Embryonic facial prominence (tissue), 1 donor: Measurements from ENCODE around the gene BIRC6.

Experiments used
- DNase-seq: peaks from one replicate; pipeline ENCODE4 v3.0.0-alpha.2; 2016; ENCODE audit errors: extremely low spot score

The BIRC6 gene

GRCh38 chr2:32372519-32373182 is 15.8 kb downstream of the BIRC6 start:
- no peak for DNase-seq

- DNase-seq: no peak
Observed at GRCh38 chr2:32375228-32375892, 18.5 kb downstream of the BIRC6 start.

- DNase-seq: no peak
Observed at GRCh38 chr2:32376756-32377155, 19.9 kb downstream of the BIRC6 start.

GRCh38 chr2:32377928-32378327 is 21.1 kb downstream of the BIRC6 start:
- no peak for DNase-seq

GRCh38 chr2:32379352-32379751 is 22.5 kb downstream of the BIRC6 start:
- DNase-seq: no peak

- no peak for DNase-seq
Observed at GRCh38 chr2:32383858-32384257, 27.0 kb downstream of the BIRC6 start.

- DNase-seq: no peak
Observed at GRCh38 chr2:32384529-32384928, 27.7 kb downstream of the BIRC6 start.

GRCh38 chr2:32386739-32387138 is 29.9 kb downstream of the BIRC6 start:
- DNase-seq: no peak

- no peak for DNase-seq
Observed at GRCh38 chr2:32399221-32399620, 42.4 kb downstream of the BIRC6 start.

GRCh38 chr2:32402091-32402490 is 45.3 kb downstream of the BIRC6 start:
- no peak for DNase-seq

GRCh38 chr2:32403782-32404181 is 47.0 kb downstream of the BIRC6 start:
- no peak for DNase-seq

GRCh38 chr2:32404691-32405090 is 47.9 kb downstream of the BIRC6 start:
- no peak for DNase-seq

- DNase-seq: no peak
Observed at GRCh38 chr2:32416519-32416918, 59.7 kb downstream of the BIRC6 start.

- DNase-seq: no peak
Observed at GRCh38 chr2:32417659-32418058, 60.8 kb downstream of the BIRC6 start.

GRCh38 chr2:32418778-32419177 is 62.0 kb downstream of the BIRC6 start:
- DNase-seq: no peak

GRCh38 chr2:32422133-32422532 is 65.3 kb downstream of the BIRC6 start:
- DNase-seq: no peak

- no peak for DNase-seq
Observed at GRCh38 chr2:32423536-32423935, 66.7 kb downstream of the BIRC6 start.

- no peak for DNase-seq
Observed at GRCh38 chr2:32424739-32425138, 67.9 kb downstream of the BIRC6 start.

- DNase-seq: no peak
Observed at GRCh38 chr2:32425719-32426141, 68.9 kb downstream of the BIRC6 start.

- DNase-seq: no peak
Observed at GRCh38 chr2:32427672-32428610, 71.1 kb downstream of the BIRC6 start.

GRCh38 chr2:32430804-32431203 is 74.0 kb downstream of the BIRC6 start:
- no peak for DNase-seq

- DNase-seq: no peak
Observed at GRCh38 chr2:32436150-32436549, 79.3 kb downstream of the BIRC6 start.
